HepG2 (cell line): ENCODE measurements around the gene MAP4K3. TPM values are rescaled to one million over a fixed set of nuclear protein-coding genes. Genes with fewer than 3 reads are reported as not detected.
A peak's percentile ranks its signal among the peaks of the same experiment; 100 is the strongest.

Experiments used
- DNMT3B ChIP-seq: conservative IDR thresholded peaks from 2 replicates; pipeline ENCODE4 v1.6.1; 2016; ENCODE audit warnings: missing biosample characterization, control low read depth
- ERF ChIP-seq: IDR thresholded peaks from 2 replicates; pipeline ENCODE4 v1.6.1; 2018; ENCODE audit warnings: missing biosample characterization, missing genetic modification reagents
- KAT8 ChIP-seq: IDR thresholded peaks from 2 replicates; pipeline ENCODE4 v1.6.1; 2016; ENCODE audit warnings: missing genetic modification reagents, missing compliant biosample characterization
- MAZ ChIP-seq, 2 experiments: sonication (generic) in 1 of 2; formaldehyde crosslinking in 1 of 2; IDR thresholded peaks; 2 replicates each; pipeline versions ENCODE4 v1.5.0 to v1.6.1; 2012 to 2020; ENCODE audit warnings: low read depth in 2 of 2, mild to moderate bottlenecking in 2 of 2, borderline replicate concordance in 1 of 2, improper control_type of control experiment in 1 of 2, low read length in 1 of 2, missing genetic modification reagents in 1 of 2, moderate library complexity in 1 of 2
- PHF21A ChIP-seq: sonication (generic); formaldehyde crosslinking; IDR thresholded peaks from 2 replicates; pipeline ENCODE4 v1.5.0; 2020; ENCODE audit warnings: mild to moderate bottlenecking, missing genetic modification reagents
- RAD21 ChIP-seq: fragments of 450-650 bp; formaldehyde crosslinking; IDR thresholded peaks from 2 replicates; pipeline ENCODE4 v1.5.0; 2020; ENCODE audit warnings: mild to moderate bottlenecking
- RFX5 ChIP-seq: IDR thresholded peaks from 2 replicates; pipeline ENCODE4 v1.6.1; 2011; ENCODE audit warnings: low read depth, low read length, improper control_type of control experiment
- RXRA ChIP-seq: sonication (generic); formaldehyde crosslinking; IDR thresholded peaks from 2 replicates; pipeline ENCODE4 v1.5.1; 2020; ENCODE audit warnings: missing genetic modification reagents
- TARDBP ChIP-seq: sonication (generic); formaldehyde crosslinking; IDR thresholded peaks from 2 replicates; pipeline ENCODE4 v1.8.0; 2022; ENCODE audit warnings: mild to moderate bottlenecking, missing genetic modification reagents
- ZNF224 ChIP-seq: sonication (generic); formaldehyde crosslinking; IDR thresholded peaks from 2 replicates; pipeline ENCODE4 v1.5.0; 2020; ENCODE audit warnings: mild to moderate bottlenecking, missing genetic modification reagents
- ZNF280D ChIP-seq: sonication (generic); formaldehyde crosslinking; IDR thresholded peaks from 2 replicates; pipeline ENCODE4 v1.5.1; 2020; ENCODE audit warnings: mild to moderate bottlenecking, missing genetic modification reagents
- ZNF574 ChIP-seq: sonication (generic); formaldehyde crosslinking; IDR thresholded peaks from 2 replicates; pipeline ENCODE4 v1.4.0; 2020; ENCODE audit warnings: missing genetic modification reagents
- polyA plus RNA-seq, 8 experiments: library from polyadenylated mRNA; depleted of rRNA in 3 of 8; stranded (reverse) in 7 of 8; unstranded in 1 of 8; fragments of >200 nt; fragmentation: Illumina TruSeq in 4 of 8; extraction: Trizol in 4 of 8; gene quantifications; 2 replicates each; pipeline versions ENCODE4 v1.2.1 to v1.2.3, GENCODE V29; 2011 to 2016; ENCODE audit warnings: low read depth in 4 of 8, missing spikeins in 1 of 8, mixed read lengths in 1 of 8; ENCODE audit not compliant: insufficient read depth in 1 of 8
- total RNA-seq, 5 experiments: library from RNA; depleted of rRNA; stranded (reverse); fragments of >200 nt; fragmentation: Illumina TruSeq; extraction: Trizol; gene quantifications; 2 replicates each; pipeline ENCODE4 v1.2.3, GENCODE V29; 2016; ENCODE audit warnings: low read depth in 1 of 5
- TF ChIP-seq, protein P1 (sequence below): sonication (generic); formaldehyde crosslinking; IDR thresholded peaks from 2 replicates; pipeline ENCODE4 v1.4.0; 2020; ENCODE audit warnings: missing genetic modification reagents
- TF ChIP-seq, protein P2 (sequence below): sonication (generic); formaldehyde crosslinking; IDR thresholded peaks from 2 replicates; pipeline ENCODE4 v1.5.1; 2020; ENCODE audit warnings: missing genetic modification reagents, mild to moderate bottlenecking, borderline replicate concordance
- TF ChIP-seq, protein P3 (sequence below), 2 experiments: sonication (generic) in 1 of 2; formaldehyde crosslinking in 1 of 2; IDR thresholded peaks; 2 replicates each; pipeline versions ENCODE4 v1.4.0 to v1.6.1; 2016 to 2020; ENCODE audit warnings: borderline replicate concordance in 1 of 2, low read depth in 1 of 2, mild to moderate bottlenecking in 1 of 2, missing genetic modification reagents in 1 of 2

Gene MAP4K3
- total and polyA plus RNA-seq, 2 of the 13 experiments (the other 11 are each of a cell fraction or from before 2014, with no cell fraction given): 45.9 to 53.2 TPM

DNA sequence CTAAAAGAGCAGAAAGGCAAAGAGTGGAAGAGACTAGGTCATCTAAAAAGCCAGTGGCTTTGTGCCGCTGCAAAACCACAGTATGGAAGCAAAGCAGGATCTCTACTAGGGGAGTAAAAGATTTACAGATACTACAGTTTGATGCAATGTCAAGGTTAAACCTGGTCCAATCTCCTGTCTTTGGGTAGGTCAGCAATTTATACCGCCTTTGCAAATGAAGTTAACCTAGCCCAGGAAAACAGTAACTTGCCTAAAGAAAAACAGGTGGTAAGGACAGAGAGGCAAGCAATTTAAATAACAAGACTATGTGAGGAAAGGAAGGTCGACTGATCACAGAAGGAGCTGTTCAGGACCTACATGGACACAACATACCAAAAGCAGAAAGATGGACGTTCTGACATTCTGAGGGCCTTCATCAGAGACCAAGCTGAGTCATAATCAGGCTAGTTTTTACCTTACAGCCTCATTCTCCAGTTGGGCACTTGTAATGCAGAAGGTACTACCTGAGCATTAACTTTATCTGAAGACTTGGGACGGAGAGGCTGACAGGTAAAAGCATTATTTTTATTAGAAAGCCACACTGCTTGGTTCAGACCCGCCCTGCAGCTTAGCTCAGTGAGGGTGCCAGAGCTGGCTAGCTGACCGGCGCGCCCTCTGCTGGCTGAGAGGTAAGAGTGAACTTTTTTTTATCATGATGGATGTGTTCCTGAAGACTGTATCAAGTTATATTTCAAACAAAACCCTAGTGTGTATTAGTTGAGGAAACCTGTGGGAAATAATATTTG lies 209.3 kb downstream of the MAP4K3 start (continued):
- TF ChIP-seq ZNF280D (CRISPR knock-in tag) (0 out of 2 replicates have a peak, but pooled peaks have one; percentile 45), ERF (CRISPR knock-in tag) (peak; percentile 21; the same call in 1 of the 2 replicates), RAD21 (peak; percentile 84), MAZ (IDR thresholded peaks at IDR 0.05; ENCODE audit: borderline replicate concordance, low read depth, low read length) (no peak), MAZ (CRISPR knock-in tag; IDR thresholded peaks at IDR 0.05; ENCODE audit: low read depth) (peak; percentile 19; the same call in 1 of the 2 replicates), ZNF224 (0 out of 2 replicates have a peak, but pooled peaks have one; percentile 5), ZNF574 (CRISPR knock-in tag) (0 out of 2 replicates have a peak, but pooled peaks have one; percentile 15), TARDBP (CRISPR knock-in tag) (peak; percentile 61), KAT8 (CRISPR knock-in tag) (peak; percentile 72), PHF21A (CRISPR knock-in tag) (no peak), DNMT3B (peak; percentile 16; the same call in 1 of the 2 replicates), RFX5 (no peak), RXRA (0 out of 2 replicates have a peak, but pooled peaks have one; percentile 27)
- TF ChIP-seq, protein P1, sequence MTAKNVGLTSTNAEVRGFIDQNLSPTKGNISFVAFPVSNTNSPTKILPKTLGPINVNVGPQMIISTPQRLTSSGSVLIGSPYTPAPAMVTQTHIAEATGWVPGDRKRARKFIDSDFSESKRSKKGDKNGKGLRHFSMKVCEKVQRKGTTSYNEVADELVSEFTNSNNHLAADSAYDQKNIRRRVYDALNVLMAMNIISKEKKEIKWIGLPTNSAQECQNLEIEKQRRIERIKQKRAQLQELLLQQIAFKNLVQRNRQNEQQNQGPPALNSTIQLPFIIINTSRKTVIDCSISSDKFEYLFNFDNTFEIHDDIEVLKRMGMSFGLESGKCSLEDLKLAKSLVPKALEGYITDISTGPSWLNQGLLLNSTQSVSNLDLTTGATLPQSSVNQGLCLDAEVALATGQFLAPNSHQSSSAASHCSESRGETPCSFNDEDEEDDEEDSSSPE (CRISPR knock-in tag): peak; percentile 42; the same call in 1 of the 2 replicates
- TF ChIP-seq, protein P2, sequence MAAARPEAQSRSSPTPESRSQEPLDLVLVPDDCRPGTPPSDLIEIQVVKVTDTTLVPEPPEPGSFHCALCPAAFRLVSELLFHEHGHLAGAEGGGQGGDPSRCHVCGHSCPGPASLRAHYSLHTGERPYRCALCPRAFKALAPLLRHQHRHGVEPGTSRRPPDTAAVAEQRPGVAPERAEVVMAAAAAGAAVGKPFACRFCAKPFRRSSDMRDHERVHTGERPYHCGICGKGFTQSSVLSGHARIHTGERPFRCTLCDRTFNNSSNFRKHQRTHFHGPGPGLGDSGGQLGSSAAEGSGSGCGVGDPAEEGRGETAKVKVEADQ (CRISPR knock-in tag): no peak
- TF ChIP-seq, protein P3, sequence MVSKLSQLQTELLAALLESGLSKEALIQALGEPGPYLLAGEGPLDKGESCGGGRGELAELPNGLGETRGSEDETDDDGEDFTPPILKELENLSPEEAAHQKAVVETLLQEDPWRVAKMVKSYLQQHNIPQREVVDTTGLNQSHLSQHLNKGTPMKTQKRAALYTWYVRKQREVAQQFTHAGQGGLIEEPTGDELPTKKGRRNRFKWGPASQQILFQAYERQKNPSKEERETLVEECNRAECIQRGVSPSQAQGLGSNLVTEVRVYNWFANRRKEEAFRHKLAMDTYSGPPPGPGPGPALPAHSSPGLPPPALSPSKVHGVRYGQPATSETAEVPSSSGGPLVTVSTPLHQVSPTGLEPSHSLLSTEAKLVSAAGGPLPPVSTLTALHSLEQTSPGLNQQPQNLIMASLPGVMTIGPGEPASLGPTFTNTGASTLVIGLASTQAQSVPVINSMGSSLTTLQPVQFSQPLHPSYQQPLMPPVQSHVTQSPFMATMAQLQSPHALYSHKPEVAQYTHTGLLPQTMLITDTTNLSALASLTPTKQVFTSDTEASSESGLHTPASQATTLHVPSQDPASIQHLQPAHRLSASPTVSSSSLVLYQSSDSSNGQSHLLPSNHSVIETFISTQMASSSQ (IDR thresholded peaks at IDR 0.05; ENCODE audit: low read depth): no peak
- TF ChIP-seq, protein P3 (CRISPR knock-in tag; IDR thresholded peaks at IDR 0.05; ENCODE audit: borderline replicate concordance): no peak
